ENCODE results near the gene GLTP.

DNA sequence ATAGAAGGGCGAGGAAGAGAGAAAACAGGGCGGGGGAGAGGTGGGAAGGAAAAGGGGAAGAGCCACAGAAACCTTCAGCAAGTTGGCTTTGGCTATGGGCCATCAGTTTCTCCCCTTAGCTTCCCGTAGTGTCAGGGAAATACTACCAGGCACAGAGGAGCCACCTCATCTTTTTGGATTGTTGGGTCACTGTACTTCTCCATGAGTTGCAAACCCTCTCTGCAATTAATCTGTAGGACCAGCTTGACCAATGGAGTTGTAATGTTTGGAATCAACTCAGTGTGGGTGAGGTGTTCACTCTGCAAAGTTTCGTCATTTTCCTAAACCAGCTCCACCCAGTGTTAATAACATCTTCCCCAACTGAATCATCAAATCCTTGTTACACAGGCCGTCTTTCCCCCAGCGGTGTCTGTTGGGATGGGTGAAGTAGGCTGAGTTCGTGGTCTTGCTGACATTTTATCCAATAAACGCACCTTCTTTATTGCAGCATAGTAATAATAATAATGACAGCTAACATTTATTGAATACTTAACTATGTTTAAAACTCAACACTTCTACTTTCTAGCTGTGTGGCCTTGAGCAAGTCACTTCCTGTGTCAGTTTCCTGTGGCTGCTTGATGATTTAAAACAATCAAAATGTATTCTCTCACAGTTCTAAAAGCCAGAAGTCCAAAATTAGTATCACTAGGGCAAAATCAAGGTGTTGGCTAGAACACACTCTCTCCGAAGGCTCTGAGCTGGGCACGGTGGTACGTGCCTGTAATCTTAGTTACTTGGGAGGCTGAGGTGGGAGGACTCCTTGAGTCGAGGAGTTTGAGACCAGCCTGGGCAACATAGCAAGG lies 8.1 kb upstream of the GLTP start:
- TF ChIP-seq POLR2A (IDR thresholded peaks at IDR 0.05) (no peak), CTCF (IDR thresholded peaks at IDR 0.05) (no peak)

All from adrenal gland (tissue), 5 donors.